Inflammatory macrophage treated with lipopolysaccharide for 4 hours (primary cell): ENCODE data around the gene TMEM132D.

Experiments
- DNase-seq: peaks from one replicate; pipeline ENCODE4 v3.0.0-alpha.2; 2020

The TMEM132D gene

GRCh38 chr12:129325566-129325965, 578.3 kb downstream of the TMEM132D start:
- no peak for DNase-seq

- DNase-seq, result no peak
Observed at GRCh38 chr12:129312048-129312447, 591.8 kb downstream of the TMEM132D start.

- DNase-seq, result no peak
Observed at GRCh38 chr12:129310346-129310745, 593.5 kb downstream of the TMEM132D start.

GRCh38 chr12:129305851-129306250, 598.0 kb downstream of the TMEM132D start:
- DNase-seq, result no peak

GRCh38 chr12:129304529-129304928, 599.3 kb downstream of the TMEM132D start:
- DNase-seq, result no peak

GRCh38 chr12:129300011-129300410, 603.8 kb downstream of the TMEM132D start:
- DNase-seq, result no peak

GRCh38 chr12:129298921-129299320, 604.9 kb downstream of the TMEM132D start:
- no peak for DNase-seq

GRCh38 chr12:129296671-129297070, 607.2 kb downstream of the TMEM132D start:
- DNase-seq, result no peak

- no peak for DNase-seq
Observed at GRCh38 chr12:129294868-129295267, 609.0 kb downstream of the TMEM132D start.

GRCh38 chr12:129279771-129280170, 624.1 kb downstream of the TMEM132D start:
- no peak for DNase-seq

- no peak for DNase-seq
Observed at GRCh38 chr12:129276361-129277060, 627.3 kb downstream of the TMEM132D start.

GRCh38 chr12:129269756-129270495, 633.9 kb downstream of the TMEM132D start:
- no peak for DNase-seq

GRCh38 chr12:129258781-129259318, 645.0 kb downstream of the TMEM132D start:
- no peak for DNase-seq

- no peak for DNase-seq
Observed at GRCh38 chr12:129257524-129257923, 646.3 kb downstream of the TMEM132D start.

GRCh38 chr12:129246630-129247029, 657.2 kb downstream of the TMEM132D start:
- no peak for DNase-seq

GRCh38 chr12:129245769-129246168, 658.1 kb downstream of the TMEM132D start:
- DNase-seq, result no peak

- DNase-seq, result no peak
Observed at GRCh38 chr12:129241852-129242251, 662.0 kb downstream of the TMEM132D start.

- no peak for DNase-seq
Observed at GRCh38 chr12:129237881-129238280, 665.9 kb downstream of the TMEM132D start.

- no peak for DNase-seq
Observed at GRCh38 chr12:129234209-129234608, 669.6 kb downstream of the TMEM132D start.

GRCh38 chr12:129231491-129231890, 672.3 kb downstream of the TMEM132D start:
- no peak for DNase-seq

GRCh38 chr12:129230995-129231394, 672.8 kb downstream of the TMEM132D start:
- no peak for DNase-seq

GRCh38 chr12:129226851-129227250, 677.0 kb downstream of the TMEM132D start:
- no peak for DNase-seq

GRCh38 chr12:129226005-129226404, 677.8 kb downstream of the TMEM132D start:
- DNase-seq, result no peak

GRCh38 chr12:129215556-129215955, 688.3 kb downstream of the TMEM132D start:
- no peak for DNase-seq
